Transverse colon (tissue), 4 donors: ENCODE data around the gene UTP11. TPM values are rescaled to one million over a fixed set of nuclear protein-coding genes. Genes with fewer than 3 reads are reported as not detected.
A peak's percentile ranks its signal among the peaks of the same experiment; 100 is the strongest.

Experiments
- DNase-seq: peaks from one replicate; pipeline ENCODE4 v3.0.0-alpha.2; 2019
- H3K27ac ChIP-seq, 4 donors: fragments of 200-600 bp; sonication (generic); 2 replicates each; pipeline ENCODE4 v1.5.1; 2016 to 2018; ENCODE audit warnings: inconsistent platforms in 4 of 4
- H3K27me3 ChIP-seq: fragments of 200-600 bp; sonication (generic); 2 replicates; pipeline ENCODE4 v1.5.1; 2017; ENCODE audit warnings: inconsistent platforms
- H3K36me3 ChIP-seq, 4 donors: fragments of 200-600 bp; sonication (generic); 2 replicates each; pipeline ENCODE4 v1.5.1; 2017 to 2019; ENCODE audit warnings: inconsistent platforms in 4 of 4
- H3K4me1 ChIP-seq, 4 donors: fragments of 200-600 bp; sonication (generic); 2 replicates each; pipeline ENCODE4 v1.5.1; 2017 to 2020; ENCODE audit warnings: inconsistent platforms in 4 of 4
- H3K4me3 ChIP-seq, 4 donors: fragments of 200-600 bp; sonication (generic); 1 replicate in 1 of 4; 2 replicates in 3 of 4; pipeline versions ENCODE4 v1.5.1 to v1.6.1; 2017 to 2019; ENCODE audit warnings: inconsistent platforms in 4 of 4
- H3K9me3 ChIP-seq, 2 donors: fragments of 200-600 bp; sonication (generic); 2 replicates each; pipeline ENCODE4 v1.5.1; 2017 to 2019; ENCODE audit warnings: inconsistent platforms in 2 of 2
- EP300 ChIP-seq: sonication (generic); formaldehyde crosslinking; IDR thresholded peaks from one replicate; pipeline ENCODE4 v1.6.1; 2017; ENCODE audit warnings: antibody characterized with exemption, low read depth
- POLR2A ChIP-seq: fragments of 450-650 bp; IDR thresholded peaks from one replicate; pipeline ENCODE4 v1.6.1; 2016; ENCODE audit warnings: antibody characterized with exemption, mild to moderate bottlenecking, moderate library complexity
- POLR2AphosphoS5 ChIP-seq, 3 donors: sonication (generic); formaldehyde crosslinking; IDR thresholded peaks; one replicate each; pipeline ENCODE4 v1.6.1; 2016; ENCODE audit warnings: antibody characterized with exemption in 3 of 3
- WGBS, 2 donors: methylation state at CpG; one replicate each; pipeline ENCODE4 v1.1.5; 2018; ENCODE audit warnings: low coverage in 1 of 2; 5-methylcytosine and 5-hydroxymethylcytosine counted together
- in situ Hi-C, 4 donors: fragments of 200-750 bp; cut with MboI; loops; one replicate each; pipeline versions ENCODE4 v1.15.0 to v1.15.1; 2017; ENCODE audit warnings: low sequenced_read_pairs in 3 of 4, low pct_ligation_motif_present in 1 of 4, low pct_unique_long_range_greater_than_20kb in 1 of 4
- intact Hi-C: fragments of 100-400 bp; cut with DNase I; formaldehyde crosslinking; loops from one replicate; pipeline ENCODE4 v1.15.1; 2023; ENCODE audit warnings: low total_unique reads
- total RNA-seq, 4 donors: library from RNA; depleted of rRNA; stranded (reverse); fragments of >200 nt; gene quantifications; one replicate each; pipeline ENCODE4 v1.1.0, GENCODE V29; 2016
- TF ChIP-seq, protein P1 (sequence below), 5 experiments: fragments of 200-600 bp in 3 of 5; fragments of 450-650 bp in 2 of 5; sonication (generic) in 3 of 5; IDR thresholded peaks; 1 replicate in 2 of 5; 2 replicates in 3 of 5; pipeline ENCODE4 v1.5.1; 2016 to 2017; ENCODE audit warnings: antibody characterized with exemption in 5 of 5, inconsistent platforms in 3 of 5, mild to moderate bottlenecking in 2 of 5, moderate library complexity in 1 of 5

The UTP11 gene
- total RNA-seq, 4 donors from 2014 or later, result 3.2 to 22.2 (median 15.3) TPM

DNA sequence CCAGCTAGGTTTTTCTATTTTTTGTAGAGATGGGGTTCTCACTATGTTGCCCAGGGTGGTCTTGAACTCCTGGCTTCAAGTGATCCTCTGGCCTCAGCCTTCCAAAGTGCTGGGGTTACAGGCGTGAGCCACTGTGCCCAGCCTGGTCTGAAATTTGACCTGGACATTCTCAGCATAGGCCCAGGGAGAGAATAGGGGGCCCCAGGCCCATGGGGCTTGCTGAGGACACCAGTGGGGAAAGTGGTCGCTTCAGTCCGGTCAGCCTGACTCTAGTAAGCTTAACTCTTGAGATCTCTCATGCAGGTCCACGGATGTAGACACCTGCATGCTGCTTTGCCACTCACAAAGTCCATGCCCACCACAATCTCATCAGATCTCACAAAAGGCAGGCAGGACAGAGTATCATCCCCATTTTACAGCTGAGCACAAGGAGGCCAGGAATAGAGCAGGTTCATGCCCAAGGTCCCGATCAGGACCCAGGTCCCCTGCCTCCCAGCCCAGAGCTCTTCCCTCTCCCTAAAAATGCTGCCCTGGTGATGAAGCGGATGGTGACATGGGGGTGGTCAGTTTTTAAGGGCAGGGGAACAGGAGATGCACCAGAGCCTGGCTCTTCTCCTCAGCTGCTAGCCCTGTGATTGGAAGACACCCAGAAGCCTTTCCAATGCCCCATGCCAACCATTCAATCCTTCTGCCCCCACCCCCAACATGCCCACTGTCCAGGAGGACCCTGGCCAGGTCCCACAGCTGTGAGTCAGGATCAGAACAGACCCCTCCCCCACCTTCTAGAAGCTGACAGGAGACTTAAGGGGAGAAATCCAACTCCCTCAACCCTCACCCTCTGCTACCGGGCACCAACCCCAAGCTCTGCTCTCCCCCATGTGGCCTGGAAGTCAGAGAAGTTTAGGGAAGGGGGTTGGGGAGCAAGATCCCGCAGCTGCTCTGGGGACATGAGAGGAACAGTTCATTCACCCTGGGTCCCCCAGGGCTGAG, 9.0 kb upstream of the UTP11 start:
- no peak for DNase-seq
- Histone ChIP-seq H3K27me3 (peaks cover 34% of the 10 kb centered on the region), H3K4me1 (peaks cover 32 to 62% (median 48%) of the 10 kb centered on the region in 4 donors), H3K4me3 (peak overlapping the region in 3 of 4 donors; percentile 62 to 68 (median 66)), H3K27ac (peak overlapping the region; percentile 80 to 94 (median 90)), H3K36me3 (no peaks in the 10 kb centered on the region), H3K9me3 (no peaks in the 10 kb centered on the region)
- intact Hi-C loops (no loop called here), in situ Hi-C loops (no loop called here)
- TF ChIP-seq, protein P1, sequence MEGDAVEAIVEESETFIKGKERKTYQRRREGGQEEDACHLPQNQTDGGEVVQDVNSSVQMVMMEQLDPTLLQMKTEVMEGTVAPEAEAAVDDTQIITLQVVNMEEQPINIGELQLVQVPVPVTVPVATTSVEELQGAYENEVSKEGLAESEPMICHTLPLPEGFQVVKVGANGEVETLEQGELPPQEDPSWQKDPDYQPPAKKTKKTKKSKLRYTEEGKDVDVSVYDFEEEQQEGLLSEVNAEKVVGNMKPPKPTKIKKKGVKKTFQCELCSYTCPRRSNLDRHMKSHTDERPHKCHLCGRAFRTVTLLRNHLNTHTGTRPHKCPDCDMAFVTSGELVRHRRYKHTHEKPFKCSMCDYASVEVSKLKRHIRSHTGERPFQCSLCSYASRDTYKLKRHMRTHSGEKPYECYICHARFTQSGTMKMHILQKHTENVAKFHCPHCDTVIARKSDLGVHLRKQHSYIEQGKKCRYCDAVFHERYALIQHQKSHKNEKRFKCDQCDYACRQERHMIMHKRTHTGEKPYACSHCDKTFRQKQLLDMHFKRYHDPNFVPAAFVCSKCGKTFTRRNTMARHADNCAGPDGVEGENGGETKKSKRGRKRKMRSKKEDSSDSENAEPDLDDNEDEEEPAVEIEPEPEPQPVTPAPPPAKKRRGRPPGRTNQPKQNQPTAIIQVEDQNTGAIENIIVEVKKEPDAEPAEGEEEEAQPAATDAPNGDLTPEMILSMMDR (IDR thresholded peaks at IDR 0.05), result no peak
- TF ChIP-seq POLR2AphosphoS5 (IDR thresholded peaks at IDR 0.05), result no peak
- WGBS, 2 donors, result 73% methylated on average over 8 of the region's 8 CpGs; no CpG with 5 or more reads in 1 of the 2 donors

GRCh38 chr1:38004284-38005108, 8.0 kb upstream of the UTP11 start:
- no peak for DNase-seq
- TF ChIP-seq POLR2AphosphoS5 (IDR thresholded peaks at IDR 0.05), result no peak
- TF ChIP-seq, protein P1 (IDR thresholded peaks at IDR 0.05), result no peak
- intact Hi-C loops, result no loop called here

DNA sequence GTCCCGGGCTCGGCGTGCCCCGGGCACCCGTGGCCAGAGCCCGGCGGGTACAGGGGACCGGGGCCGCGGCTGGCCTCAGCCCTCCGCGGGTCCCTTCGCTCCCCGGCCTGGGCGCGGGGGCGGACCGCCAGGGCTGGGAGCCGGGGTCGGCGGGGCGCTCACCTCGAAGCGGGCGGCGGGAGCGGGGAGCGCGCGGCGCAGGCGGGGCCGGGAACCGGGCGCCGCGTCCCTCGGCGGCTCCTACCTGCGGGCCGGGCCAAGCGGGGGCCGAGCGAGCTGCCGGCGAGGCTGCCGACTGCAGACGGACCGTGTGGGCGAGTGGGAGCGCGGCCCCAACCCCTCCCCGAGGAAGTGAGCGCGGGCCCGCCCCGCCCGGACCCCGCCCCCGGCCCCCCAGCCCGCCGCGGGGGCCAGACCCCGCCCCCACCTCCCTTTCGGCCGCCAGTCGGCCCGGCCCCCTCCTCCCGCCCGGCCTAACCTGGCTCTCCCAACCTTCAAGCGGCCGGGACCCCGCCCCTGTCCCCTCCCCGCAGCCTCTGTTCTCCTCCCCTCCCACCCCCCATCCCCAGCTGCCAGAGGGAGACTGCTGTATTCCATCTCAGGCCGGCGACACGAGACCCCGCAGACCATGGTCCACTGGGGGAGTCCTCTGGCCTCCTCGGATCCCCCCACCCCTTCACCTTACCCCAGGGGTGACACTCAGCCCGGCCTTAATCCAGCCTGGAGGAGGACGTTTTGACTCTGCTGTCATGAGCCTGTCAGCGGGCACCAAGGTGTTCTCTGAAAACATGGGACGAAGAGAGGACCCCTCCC, 7.1 kb upstream of the UTP11 start, which contains the start of gene FHL3:
TSS of gene FHL3 (minus strand) at position 320 of the 813 bp plus-strand sequence. CDS start 6,102 bp downstream, outside the sequence.
- DNase-seq, result peak; percentile 66
- in situ Hi-C loops, result no loop called here
- Histone ChIP-seq H3K36me3 (no peaks in the 10 kb centered on the region), H3K27me3 (peaks cover 34% of the 10 kb centered on the region), H3K27ac (peak within 1 kb of the TSS; percentile 80 to 94 (median 90)), H3K4me1 (peaks cover 19 to 43% (median 31%) of the 10 kb centered on the region in 4 donors), H3K9me3 (no peaks in the 10 kb centered on the region), H3K4me3 (peak within 1 kb of the TSS; percentile 50 to 68 (median 64))
- intact Hi-C loops, result no loop called here
- no peak for TF ChIP-seq POLR2A
- TF ChIP-seq, protein P1 (IDR thresholded peaks at IDR 0.05), result no peak
- peak; percentile 55 to 61 (median 57) for TF ChIP-seq POLR2AphosphoS5 (IDR thresholded peaks at IDR 0.05)
- TF ChIP-seq EP300, result no peak
- WGBS, 2 donors, result 19% methylated on average over 9 of the region's 83 CpGs; no CpG with 5 or more reads in 1 of the 2 donors

More at GRCh38 chr1:38004284-38005108, 8.0 kb upstream of the UTP11 start:
- H3K27ac ChIP-seq, result peak overlapping the region; percentile 80 to 94 (median 90)
- 9 to 20% methylated on average over 1 to 26 of the region's 26 CpGs for WGBS, 2 donors
- in situ Hi-C loops, result no loop called here
- H3K9me3 ChIP-seq, result no peaks in the 10 kb centered on the region
- peaks cover 34% of the 10 kb centered on the region for H3K27me3 ChIP-seq
- peak overlapping the region; percentile 50 to 68 (median 64) for H3K4me3 ChIP-seq
- peaks cover 24 to 52% (median 39%) of the 10 kb centered on the region in 4 donors for H3K4me1 ChIP-seq
- H3K36me3 ChIP-seq, result no peaks in the 10 kb centered on the region
